BJ (cell line): ENCODE measurements around the gene FNDC1. TPM values are rescaled to one million over a fixed set of nuclear protein-coding genes. Genes with fewer than 3 reads are reported as not detected.
"Not testable (repeated sequence)": the region's sequence is repeated elsewhere in the genome, so short reads cannot be mapped to it uniquely, and the experiment has no call there.

Source experiments
- CTCF ChIA-PET: fragments of 350-600 bp; formaldehyde crosslinking; extraction: SDS; loops from one replicate; lab custom pipeline; 2021; ENCODE audit warnings: antibody characterized with exemption, inconsistent platforms; lab: Yijun Ruan, JAX
- POLR2A ChIA-PET: fragments of 300-600 bp; sonication (Branson Sonifier 250); formaldehyde crosslinking; extraction: SDS; loops from one replicate; lab custom pipeline; 2021; ENCODE audit warnings: antibody characterized with exemption; lab: Charles Lee
- DNase-seq: peaks from one replicate; pipeline ENCODE4 v3.0.0-alpha.2; 2011; ENCODE audit warnings: low read depth
- H3K27me3 ChIP-seq: 2 replicates; pipeline ENCODE4 v1.6.0; 2011; ENCODE audit warnings: low read length; ENCODE audit not compliant: control insufficient read depth, insufficient read depth
- H3K36me3 ChIP-seq: 2 replicates; pipeline ENCODE4 v1.5.1; 2011; ENCODE audit warnings: low read length; ENCODE audit not compliant: control insufficient read depth, insufficient read depth
- H3K4me3 ChIP-seq: 2 replicates; pipeline ENCODE4 v1.5.1; 2011; ENCODE audit warnings: low read depth, mild to moderate bottlenecking, control low read depth, low read length
- polyA minus RNA-seq: library from RNA; depleted of rRNA, polyadenylated mRNA; stranded (reverse); fragments of >200 nt; gene quantifications from 2 replicates; pipeline ENCODE4 v1.2.3, GENCODE V29; 2011; rRNA and poly(A)+ RNA removed
- polyA plus RNA-seq: library from polyadenylated mRNA; depleted of rRNA; stranded (reverse); fragments of >200 nt; gene quantifications from 2 replicates; pipeline ENCODE4 v1.2.3, GENCODE V29; 2011; rRNA removed
- TF ChIP-seq, protein P1 (sequence below): IDR thresholded peaks from 2 replicates; pipeline ENCODE4 v1.5.1; 2011; ENCODE audit warnings: low read depth, mild to moderate bottlenecking, control low read depth, inconsistent platforms, low read length, moderate library complexity; ENCODE audit not compliant: insufficient read depth

Gene FNDC1
- polyA plus RNA-seq, result 0.10 and 0.22 TPM in 2 replicates
- polyA minus RNA-seq, result 0.05 and 0.10 TPM in 2 replicates

DNA sequence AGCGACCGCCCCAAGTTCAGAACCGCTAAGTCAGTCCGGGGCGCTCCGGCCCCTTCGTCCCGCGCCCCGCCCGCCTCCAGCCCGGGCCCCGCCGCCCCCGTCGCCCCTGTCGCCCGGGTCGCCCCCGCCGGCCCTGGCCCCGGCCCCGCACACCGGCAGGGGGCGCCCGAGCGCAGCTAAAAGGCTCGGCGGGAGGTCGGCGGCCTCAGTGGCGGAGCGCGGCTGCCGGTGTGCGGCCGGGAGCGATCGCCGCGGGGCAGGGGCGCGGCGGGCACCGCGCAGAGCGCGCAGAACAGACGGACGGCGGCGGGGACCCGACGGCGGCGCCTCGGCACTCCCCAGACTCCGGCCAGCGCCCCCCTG is at the start of gene FNDC1:
Gene FNDC1 (plus strand): TSS at position 208 of the 363 bp plus-strand sequence. CDS start 197 bp downstream, outside the sequence.
- no peak for DNase-seq
- Histone ChIP-seq H3K36me3 (no peaks in the 10 kb centered on the region), H3K27me3 (peaks cover 25% of the 10 kb centered on the region), H3K4me3 (peak within 1 kb of the TSS; percentile 30)
- CTCF ChIA-PET, result interaction anchor here (0.6 to 9.3 kb wide), 6 partner anchors 13 to 493 kb away, joined by 3 to 90 read pairs (median 4); no protein-coding TSS in a partner anchor
- POLR2A ChIA-PET, result no interaction called here
- TF ChIP-seq, protein P1, sequence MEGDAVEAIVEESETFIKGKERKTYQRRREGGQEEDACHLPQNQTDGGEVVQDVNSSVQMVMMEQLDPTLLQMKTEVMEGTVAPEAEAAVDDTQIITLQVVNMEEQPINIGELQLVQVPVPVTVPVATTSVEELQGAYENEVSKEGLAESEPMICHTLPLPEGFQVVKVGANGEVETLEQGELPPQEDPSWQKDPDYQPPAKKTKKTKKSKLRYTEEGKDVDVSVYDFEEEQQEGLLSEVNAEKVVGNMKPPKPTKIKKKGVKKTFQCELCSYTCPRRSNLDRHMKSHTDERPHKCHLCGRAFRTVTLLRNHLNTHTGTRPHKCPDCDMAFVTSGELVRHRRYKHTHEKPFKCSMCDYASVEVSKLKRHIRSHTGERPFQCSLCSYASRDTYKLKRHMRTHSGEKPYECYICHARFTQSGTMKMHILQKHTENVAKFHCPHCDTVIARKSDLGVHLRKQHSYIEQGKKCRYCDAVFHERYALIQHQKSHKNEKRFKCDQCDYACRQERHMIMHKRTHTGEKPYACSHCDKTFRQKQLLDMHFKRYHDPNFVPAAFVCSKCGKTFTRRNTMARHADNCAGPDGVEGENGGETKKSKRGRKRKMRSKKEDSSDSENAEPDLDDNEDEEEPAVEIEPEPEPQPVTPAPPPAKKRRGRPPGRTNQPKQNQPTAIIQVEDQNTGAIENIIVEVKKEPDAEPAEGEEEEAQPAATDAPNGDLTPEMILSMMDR, result no peak

DNA sequence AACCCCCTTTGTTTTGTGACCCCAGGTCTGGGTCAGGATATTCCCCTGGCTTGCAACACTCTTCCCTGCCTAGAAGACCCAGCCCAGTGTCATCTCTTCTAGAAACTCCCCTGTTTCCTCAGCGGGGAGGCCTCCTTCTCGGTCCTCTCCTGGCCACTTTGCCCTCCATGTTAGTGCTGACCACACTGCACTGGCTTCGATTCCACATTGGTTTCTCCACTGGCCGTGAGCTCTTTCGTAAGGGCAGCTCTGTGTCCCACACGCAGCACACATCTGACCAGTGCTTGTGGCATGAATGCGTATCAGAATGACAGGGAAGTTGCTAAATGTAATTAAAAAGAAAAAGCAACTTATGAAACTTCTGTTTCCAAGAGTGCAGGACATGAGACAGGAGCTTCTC is 49.4 kb upstream of the FNDC1 start:
- POLR2A ChIA-PET, result no interaction called here
- Histone ChIP-seq H3K27me3 (no peaks in the 10 kb centered on the region), H3K36me3 (no peaks in the 10 kb centered on the region), H3K4me3 (no peak overlapping the region)
- CTCF ChIA-PET, result interaction anchor here (1.3 to 9.0 kb wide), 2 partner anchors 10 to 15 kb away, joined by 3 to 49 read pairs; no protein-coding TSS in a partner anchor
- no peak for DNase-seq
- TF ChIP-seq, protein P1, result no peak

DNA sequence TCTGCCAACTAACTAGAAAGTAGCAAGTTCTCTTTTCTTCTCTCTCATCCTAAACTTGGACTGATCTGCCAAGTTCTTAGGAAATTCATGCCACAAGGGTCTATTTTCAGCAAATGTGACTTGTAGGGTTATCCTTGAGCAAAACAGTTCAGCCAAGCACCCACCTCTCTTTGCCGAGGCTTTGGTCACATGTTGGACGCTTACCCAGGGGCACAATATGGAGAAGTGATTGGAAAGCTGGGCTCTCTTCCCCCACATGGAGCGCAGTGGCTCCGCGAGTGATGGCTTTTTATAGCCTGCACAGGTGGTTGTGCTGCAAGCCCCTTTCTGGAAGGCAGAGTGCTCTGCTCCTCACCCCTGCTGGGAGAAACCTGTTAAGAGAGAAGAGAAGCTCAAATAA is 47.7 kb upstream of the FNDC1 start:
- Histone ChIP-seq H3K27me3 (peaks cover 2% of the 10 kb centered on the region; the same call in 1 of the 2 replicates), H3K4me3 (no peak overlapping the region), H3K36me3 (no peaks in the 10 kb centered on the region)
- POLR2A ChIA-PET, result no interaction called here
- TF ChIP-seq, protein P1, result no peak
- DNase-seq, result no peak
- CTCF ChIA-PET, result interaction anchor here (1.0 to 9.0 kb wide), 4 partner anchors 9 to 13 kb away, joined by 3 to 49 read pairs (median 4); no protein-coding TSS in a partner anchor

DNA sequence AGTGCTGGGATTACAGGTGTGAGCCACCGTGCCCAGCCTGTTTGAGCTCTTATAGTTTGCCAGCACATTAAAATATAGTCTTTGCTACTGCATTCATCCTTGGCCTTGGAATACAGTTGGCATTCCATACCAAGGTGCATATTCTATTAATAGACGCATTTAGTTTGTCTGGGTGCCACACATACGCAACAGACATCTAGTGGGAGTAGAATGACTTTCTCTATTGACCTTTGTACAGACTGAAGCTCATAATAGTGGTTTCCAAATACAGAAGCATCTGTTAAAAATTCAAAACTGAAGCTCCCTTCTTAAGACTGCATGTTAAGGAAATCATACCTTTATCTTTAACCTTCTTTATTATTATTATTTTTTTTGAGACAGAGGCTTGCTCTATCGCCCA is 46.7 kb upstream of the FNDC1 start:
- H3K27me3 ChIP-seq, result peaks cover 2% of the 10 kb centered on the region; the same call in 1 of the 2 replicates
- H3K36me3 ChIP-seq, result no peaks in the 10 kb centered on the region
- DNase-seq, result no peak
- ChIA-PET CTCF (interaction anchor here (1.0 to 9.0 kb wide), 3 partner anchors 9 to 12 kb away, joined by 3 to 49 read pairs (median 6); no protein-coding TSS in a partner anchor), POLR2A (no interaction called here)
- TF ChIP-seq, protein P1, result no peak
- no peak overlapping the region for H3K4me3 ChIP-seq

DNA sequence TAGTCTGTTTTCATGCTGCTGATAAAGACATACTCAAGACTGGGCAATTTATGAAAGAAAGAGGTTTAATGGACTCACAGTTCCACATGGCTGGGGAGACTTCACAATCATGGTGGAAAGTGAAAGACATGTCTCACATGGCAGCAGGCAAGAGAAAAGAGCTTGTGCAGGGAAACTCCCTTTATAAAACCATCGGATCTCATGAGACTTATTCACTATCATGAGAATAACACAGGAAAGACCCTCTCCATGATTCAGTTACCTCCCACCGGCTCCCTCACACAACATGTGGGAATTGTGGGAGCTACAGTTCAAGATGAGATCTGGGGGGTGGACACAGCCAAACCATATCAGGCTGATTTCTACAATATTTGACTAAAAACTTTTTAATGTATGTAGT is 45.4 kb upstream of the FNDC1 start:
- POLR2A ChIA-PET, H3K27me3 ChIP-seq, DNase-seq, H3K4me3 ChIP-seq, H3K36me3 ChIP-seq: not testable (repeated sequence)
- CTCF ChIA-PET, result interaction anchor here (1.6 to 9.0 kb wide), 2 partner anchors 11 to 115 kb away, joined by 4 to 49 read pairs; no protein-coding TSS in a partner anchor
